ENCODE measurements around the gene THSD4.

THSD4 gene

DNA sequence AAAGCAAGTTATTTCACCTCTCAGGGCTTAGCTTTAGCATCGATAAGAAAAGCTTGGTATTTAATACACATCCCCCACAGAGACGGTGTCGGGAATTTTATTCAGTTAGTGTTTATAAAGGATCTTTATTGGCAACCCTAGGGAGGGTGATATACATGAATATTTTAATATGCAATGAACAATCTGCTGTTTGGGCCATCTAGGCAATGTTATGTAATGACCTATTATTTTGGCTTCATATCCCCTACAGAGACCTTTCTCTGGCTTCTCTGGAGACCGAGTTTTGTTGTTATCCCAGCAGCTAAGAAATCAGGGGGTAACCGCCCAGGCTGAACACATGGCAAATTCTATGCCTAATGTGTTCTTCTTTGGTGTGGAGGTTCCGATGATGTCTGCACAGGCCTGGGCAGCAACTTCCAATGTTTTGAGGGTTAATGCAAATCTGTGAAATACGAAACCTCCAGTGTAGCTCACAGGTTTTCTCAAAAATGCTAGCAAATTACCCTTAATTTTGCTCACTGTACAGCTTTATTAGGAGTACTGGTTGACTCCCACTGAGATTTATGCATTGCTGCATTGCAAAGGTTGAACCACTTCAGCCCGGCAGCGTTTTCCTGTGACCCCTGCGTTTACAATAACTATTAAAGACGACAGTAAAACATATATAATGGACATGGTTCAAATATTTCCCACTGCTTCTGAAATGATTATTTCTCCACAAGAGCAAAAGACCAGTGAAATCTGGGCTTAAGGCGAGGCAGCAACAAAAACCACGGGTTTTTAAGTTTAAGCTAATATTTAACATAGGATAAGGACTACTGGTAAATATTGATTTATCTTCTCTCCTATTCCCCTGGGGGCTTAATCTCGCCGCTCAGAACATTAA lies 396.8 kb downstream of the THSD4 start:
- DNase-seq = no peak

DNA sequence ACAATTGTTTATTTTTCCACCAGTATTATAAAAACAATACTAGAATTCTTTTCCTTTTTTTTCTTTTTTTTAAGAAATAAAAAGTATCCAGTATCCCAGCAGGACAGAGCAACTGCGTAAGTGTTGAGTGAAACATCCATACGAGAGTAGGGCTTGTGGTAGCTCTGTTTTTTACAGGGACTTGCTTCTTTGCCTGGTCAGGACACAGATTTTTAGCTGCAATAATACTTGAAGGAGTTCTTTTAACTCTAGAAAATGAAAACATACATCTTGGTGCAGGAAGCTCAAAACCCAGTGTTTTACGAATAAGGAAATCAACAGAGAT lies 397.4 kb downstream of the THSD4 start:
- DNase-seq = no peak

DNA sequence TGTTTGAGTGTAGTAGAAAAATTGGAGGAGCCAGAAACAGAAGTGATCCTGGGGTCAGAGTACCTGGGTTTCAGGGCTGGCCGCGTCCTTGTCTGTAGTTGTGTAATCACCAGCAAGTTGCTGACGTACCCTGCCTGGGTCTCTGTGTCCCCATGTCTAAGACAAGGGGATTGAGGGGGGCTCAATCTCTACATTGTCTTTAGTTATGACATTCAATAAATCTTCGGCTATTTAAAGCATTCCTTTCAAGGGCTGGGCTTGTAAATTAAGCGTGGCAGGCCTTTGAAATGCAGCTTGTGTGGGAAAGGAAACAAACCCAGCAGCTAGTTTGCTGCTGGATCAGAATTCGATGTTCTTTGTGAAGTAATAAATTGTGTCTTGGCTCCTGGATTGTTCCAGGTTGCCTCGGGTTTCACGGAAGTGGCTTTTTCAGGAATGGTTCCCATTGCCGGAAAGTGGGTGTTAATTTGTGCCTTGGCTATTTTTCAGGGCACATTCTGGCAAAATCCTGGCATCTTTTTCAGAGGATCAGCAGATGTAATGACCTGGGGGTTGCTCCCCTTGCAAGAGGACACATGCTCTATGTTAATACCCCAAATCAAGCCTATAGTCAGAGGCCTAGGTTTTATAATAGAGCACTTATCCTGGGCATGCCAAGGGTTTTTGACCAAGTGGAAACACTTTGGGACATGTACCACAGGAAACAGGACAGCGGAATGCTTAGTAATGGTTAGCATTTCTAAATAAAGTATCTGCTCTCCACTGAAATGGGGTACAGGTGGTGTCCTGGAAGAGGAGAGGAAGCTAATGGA lies 400.3 kb downstream of the THSD4 start:
- no peak for DNase-seq

DNA sequence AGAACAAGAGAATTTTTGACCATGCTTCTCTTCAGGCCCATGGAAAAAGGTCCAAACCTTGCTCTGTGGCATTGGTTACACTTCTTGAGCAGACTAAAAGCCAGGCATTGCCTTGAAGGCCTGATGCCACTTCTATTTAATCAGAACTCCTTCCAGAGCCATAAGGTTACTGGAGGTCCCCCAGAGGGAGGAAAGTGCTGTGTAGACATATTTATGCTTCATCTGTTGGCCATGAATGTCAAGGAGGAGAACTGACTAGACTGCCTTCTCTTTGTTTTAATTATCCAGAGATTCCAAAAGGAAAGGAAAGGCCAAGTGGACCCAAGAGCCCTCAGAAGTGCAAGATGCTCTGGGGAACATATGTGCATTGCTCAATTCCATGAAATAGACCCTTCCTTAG lies 402.5 kb downstream of the THSD4 start:
- DNase-seq = no peak

DNA sequence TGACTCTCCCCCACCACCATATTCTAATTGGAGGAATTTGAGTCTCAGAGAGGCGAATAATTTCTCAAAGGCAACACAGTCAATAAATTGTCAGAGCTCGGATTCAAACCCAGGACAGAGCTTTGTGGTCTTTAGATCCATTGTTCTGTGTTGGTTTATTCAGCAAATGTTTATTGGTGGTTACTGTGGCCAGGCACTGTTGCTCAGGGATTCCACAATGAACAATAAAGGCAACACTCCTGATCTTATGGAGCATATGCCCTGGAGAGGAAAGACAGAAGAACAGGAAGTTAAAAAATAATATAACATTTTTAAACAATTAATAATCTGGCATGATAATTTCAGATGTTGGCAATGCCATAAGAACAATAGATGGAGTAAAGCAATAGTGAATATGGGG lies 403.4 kb downstream of the THSD4 start:
- DNase-seq = no peak

DNA sequence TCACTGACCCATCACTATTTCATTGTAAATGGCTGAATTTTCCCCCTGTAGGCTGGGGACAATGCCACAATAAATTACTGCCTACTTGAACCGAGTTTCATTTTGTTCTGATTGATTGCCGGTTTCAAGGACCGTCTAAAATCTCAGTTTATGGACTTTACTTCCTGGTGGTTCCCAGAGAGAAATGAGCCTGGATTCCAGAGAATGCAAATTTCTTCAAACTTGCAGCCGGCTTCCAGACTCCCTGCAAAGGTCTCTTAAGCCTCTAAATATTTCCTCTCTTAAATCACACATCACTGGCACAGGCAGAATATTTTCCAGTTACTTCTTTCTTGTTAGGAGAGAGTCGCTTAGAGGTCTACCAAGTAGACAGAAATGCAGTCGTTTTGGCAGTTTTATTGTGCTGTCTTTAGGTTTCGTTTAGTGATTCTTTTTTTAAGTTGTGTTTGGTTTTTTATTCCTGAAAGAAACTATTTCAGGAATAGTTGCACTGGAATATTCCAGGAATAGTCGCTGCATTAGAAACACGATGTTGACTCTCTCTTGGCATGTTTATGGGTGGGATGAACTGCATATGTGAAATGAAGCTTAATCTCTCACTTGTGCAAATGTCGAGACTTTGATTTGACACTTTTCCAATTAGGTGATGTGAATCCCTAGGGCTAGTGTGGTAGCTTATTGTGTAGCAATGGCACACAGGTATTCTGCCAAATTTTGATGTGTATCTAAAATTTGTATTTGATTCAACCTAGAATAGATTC lies 411.0 kb downstream of the THSD4 start:
- DNase-seq = no peak

DNA sequence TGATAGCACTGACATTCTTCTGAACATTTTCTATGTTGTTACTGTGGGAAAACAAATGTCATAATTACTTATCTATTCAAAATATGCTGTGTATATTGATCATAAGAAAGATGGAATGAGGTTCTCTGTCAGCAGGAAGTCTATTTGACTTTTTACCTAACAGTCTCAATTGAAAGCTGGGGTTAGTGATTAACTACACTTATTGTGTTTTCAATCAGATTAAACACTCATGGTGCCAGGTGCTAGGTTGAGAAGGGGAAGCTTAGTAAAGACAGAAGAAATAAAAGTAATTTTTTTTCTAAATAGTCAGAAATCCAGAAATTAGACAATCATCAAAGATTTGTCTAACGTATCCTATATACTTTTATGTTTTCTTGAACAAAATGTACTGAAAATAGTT lies 414.1 kb downstream of the THSD4 start:
- no peak for DNase-seq

DNA sequence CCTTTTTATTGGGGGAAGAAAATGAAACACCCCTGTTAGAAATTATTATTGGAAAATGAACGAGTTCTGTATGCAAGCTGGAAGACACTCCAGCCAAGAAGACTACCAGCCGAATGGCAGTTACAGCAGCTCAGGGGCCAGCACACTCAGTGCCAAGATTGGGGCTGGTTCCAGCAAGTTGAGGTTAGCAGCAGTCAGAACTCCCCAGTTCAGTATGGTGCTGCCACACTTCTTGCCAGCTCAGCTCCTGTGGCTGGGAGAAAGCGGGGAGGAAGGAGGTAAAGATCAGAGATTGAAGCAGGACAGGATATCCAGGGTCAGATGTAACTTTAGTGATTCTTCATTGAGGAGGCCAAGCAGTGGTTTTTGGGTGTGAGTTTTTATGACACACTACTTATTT lies 414.8 kb downstream of the THSD4 start:
- DNase-seq = no peak

DNA sequence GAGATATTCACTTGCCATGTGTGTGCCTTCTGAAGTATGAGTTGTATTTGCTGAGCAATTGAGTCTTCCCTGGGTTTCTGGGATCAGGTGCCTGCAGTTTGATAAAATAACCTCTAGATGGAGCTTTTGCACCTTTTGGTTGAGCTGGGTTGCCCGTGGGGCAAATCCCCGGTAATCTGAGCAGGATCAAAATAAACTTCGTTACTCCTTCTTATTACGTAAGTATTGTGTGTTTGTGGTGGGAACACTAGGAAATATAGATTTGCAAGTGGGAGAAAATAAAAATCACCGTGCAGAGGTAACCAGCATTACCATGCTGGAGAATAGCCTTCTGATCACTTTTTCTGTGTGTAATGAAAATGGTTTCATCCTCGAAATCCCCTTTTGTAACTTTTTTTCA lies 417.7 kb downstream of the THSD4 start:
- peak; percentile 16 for DNase-seq

DNA sequence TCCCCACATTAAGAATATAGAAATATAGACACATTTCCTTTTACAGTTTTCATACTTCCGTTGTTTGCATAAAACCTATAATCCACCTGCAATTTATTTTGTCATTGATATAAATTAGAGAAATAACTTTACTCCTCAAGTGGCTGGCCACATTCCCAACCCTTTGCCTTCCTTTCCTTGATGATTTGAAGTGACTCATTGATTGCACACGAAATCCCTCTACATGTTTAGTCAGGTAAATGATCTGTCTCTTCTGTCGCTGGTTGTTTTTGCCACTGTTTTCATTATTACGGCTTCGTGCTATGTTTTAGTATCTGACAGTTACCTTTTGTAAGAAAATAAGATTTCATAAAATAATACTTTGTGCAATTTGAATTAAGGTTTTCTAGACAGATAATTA lies 422.9 kb downstream of the THSD4 start:
- DNase-seq = no peak

DNA sequence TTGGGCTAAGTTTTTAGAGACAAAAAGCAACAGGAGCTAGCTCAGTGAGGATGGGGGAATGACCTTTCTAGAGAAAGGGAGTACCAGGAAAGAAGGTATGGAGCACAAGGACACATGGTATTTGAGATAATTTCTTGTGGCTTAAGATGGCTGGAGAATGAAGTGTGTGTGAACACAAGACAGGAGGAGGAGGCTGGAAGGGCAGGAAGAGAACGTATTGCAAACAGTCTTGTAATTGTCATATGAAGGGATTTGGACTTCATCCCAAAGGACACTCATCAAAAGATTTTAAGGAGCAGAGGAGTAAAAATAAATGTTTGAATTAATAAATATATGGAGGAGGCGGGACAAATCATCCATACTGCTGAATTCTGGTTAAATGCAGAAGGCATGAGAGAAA lies 426.5 kb downstream of the THSD4 start:
- no peak for DNase-seq

DNA sequence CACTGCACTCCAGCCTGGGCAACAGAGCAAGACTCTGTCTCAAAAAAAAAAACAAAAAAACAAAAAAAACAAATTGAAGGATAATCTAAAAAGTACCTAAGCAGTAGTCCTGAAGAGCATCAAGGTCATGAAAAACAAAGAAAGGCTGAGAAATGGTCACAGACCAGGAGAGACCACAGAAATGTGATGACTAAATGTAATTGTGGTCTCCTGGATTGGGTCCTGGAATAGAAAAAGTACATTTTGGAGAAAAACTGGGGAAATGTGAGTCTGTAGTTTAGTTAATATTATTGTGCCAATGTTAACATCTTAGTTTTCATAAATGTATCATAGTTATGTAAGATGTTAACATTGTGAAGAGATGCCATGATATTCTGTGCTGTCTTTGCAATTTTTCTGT lies 427.6 kb downstream of the THSD4 start:
- no peak for DNase-seq

DNA sequence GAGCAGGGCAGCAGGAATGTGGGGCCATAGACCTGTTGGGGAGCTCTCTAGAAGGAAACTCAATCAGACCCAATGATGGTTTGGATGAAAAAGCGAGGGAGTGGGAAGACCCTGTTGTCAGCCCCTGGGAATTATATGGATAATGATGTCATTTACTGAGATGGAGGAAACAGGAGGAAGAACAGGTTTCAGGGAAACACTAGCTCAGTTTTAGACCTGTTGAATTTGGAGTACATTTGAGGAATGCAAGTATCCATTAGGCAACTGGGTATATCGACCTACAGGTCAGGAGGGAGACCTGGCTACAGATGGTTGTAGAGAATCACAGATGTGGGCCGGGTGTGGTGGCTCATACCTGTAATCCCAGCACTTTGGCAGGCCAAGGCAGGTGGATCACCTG lies 428.1 kb downstream of the THSD4 start:
- DNase-seq = no peak

DNA sequence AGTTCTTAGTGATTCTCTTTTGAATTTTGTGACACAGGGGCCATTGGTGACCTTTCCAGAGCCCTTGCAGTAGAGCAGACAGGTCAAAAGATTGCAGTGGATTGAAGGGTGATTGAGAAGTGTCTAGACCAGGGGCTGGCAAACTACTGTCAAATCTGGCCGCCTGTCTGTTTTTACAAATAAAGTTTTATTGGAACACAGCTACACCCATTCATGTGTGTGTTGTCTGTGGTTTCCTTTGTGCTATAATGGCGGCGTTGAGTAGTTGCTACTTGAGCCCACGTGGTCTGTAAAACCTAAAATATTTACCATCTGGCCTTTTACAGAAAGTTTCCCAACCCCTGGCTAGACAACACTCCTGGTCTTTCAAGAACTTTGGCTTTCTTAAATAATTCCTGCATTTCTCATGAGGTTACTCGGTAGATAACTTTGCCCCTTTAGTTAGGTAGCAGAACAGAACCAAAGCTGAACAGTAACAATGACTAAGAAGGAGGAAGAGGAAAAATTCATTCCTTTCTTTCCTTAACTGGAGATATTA lies 430.0 kb downstream of the THSD4 start:
- DNase-seq = no peak

DNA sequence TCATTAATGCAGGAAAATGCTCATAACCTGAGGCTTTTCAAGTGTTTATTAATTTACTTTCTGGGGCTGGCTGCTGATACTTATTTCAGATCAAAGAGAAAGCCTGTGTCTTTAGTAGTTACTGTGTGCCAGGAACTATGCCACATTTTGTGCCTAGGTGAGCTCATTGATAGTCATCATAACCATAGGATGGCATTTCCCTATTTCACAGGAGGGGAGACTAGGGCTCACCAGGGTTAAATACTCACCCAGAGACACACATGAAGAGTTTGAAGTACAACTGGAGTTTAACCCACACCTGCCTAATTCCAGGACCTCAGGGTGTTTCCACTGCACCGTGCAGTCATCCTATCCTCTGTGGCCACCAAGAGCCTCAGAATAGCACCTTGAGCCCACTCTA lies 430.7 kb downstream of the THSD4 start:
- no peak for DNase-seq

DNA sequence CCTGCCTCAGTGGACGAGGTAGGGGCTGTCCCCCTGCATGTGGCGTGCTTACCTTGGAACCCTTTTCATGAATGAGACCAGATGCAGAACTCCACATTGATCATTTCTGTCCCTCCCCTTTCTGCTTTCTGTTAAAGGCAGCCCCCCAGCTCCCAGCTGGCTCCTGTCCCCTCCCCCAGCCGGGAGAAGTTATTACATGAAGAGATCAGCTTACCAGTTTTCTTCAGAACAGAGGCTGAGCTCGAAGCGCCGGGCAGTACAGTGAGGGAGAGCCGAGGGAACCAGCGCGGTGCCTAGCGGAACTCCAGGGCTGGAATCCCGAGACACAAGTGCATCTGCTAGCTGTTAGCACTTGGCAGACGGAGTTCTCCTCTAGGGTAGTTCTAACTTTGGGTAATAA lies 431.7 kb downstream of the THSD4 start:
- DNase-seq = no peak

DNA sequence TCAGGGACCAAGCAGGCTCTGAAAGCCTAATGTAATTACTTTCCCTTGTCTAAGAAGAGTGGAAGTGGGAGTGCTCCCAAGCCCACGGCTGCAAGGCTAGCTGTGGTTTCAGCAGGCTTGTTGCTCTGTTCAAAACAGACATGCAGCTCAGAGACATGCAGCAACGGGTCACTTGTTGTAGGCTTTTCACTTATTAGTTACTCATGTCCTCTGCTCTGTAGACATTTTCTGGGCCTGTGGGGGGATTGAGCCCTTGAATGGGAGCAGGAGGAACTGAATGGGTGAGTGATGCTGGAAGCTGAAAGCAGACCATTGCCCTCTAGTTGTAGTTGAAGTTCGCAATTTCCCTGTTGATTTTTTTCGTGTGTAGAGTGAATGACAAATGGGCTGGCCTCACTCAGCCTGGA lies 433.1 kb downstream of the THSD4 start:
- DNase-seq = no peak

DNA sequence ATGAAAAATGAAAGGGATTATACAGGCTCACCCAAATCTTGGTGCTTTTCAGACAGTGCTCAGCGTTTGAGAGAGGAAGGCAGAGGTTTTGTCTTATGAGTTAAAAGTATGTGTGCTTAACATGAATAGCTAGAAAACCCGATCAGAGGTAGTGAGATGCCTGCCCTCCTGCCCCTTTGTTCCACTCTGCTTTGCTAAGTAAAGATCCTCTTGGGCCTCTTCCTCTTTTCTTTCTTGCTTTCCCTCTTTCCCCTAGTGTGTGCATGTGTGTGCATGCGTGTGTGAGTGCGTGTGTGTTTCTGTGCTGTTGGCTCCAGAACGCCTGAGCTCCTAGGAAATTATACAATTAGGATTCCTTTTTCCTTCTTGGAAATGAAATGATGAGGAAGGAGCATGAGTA lies 433.8 kb downstream of the THSD4 start:
- peak; percentile 45 for DNase-seq

DNA sequence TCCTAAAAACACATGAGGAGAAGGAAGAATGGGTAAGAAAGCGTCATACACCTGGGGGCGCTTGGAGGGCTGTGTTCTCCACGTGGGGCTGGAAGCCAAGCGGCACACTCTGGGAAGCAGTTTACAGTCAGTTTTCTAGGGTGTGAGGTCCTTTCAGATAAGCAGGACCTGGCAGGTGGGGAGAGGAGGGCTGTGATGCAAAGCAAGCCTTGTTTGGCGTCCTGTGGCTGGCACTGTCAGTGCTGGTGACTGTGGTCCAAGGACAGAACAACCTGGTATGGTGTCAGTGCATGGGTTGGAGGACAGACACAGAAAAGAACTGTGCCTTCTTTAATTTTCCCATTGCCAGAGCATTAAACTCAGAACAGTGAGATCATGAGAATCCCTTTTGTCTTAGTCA lies 434.4 kb downstream of the THSD4 start:
- no peak for DNase-seq

DNA sequence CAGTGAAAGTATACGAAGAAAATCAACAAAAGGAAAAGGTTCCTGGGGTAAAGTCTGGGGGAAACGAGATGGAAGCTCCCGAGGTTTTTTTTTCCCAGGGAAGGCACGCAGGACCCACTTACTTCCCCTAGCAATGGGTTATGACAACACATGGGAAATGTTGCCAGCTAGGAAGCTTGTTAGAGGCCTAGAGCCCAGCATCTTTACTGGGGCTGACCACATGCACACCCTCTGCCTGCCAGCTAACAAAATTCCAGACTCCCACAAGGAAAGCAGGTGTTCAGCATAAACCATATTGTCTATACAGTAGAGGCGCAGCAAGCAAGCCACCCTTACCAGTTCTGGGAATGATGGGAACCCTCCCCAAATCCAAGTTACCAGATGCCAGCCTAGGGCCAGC lies 436.3 kb downstream of the THSD4 start:
- no peak for DNase-seq

DNA sequence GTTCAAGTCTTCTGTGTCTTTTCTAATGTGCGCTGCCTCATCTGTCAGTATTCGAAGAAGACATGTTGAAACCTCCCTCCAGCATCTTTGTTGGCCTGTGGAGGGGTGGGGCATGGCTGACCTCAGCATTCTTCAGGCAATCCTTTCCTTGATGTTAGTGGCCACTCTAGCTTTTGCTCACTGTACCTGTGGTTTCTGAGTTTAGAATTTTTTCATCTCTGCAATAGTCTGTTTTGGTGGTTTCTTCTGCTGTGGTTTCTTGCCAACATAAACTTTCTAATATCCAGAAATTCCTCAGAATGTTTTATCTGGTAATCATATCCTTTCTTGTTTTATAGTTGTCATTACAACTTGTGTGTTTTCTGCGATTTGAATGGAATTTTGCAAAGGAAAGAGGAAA lies 443.8 kb downstream of the THSD4 start:
- no peak for DNase-seq

DNA sequence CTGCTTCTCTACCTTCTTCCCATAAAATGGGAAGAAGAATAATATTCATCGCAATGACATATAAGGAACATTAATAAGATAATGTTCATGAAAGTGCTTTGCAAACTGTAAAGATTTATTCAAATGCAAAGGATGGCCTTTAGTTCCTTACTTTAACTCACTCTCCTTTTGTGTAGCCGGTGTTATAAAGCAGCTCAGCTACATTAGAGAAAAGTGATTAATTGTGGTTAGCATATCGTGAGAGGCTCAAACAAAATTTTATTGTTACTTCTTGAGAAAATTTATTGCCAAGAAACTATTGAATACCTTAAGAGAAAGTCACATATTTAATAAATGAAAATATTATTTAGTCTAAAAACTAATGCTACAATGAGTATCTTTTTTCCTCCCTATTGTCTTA lies 444.3 kb downstream of the THSD4 start:
- DNase-seq = no peak

DNA sequence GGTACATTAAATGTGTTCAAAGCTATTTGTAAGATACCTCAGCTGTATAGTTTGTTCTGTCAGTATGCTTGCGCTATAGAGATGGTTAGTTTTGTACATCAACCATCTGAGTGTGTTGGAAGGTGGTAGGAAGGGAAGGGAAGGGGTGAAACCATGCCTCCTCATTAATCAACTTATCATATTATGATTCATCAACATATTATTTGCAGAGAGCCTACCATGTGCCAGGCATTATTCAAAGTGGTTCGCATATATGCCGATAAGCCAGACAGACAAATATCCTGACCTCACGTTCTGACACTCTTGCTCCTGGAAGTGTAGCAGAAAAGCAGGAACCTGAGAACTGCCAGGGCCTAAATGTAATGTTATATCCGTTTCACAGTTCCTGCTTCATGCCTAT lies 447.0 kb downstream of the THSD4 start:
- DNase-seq = no peak

DNA sequence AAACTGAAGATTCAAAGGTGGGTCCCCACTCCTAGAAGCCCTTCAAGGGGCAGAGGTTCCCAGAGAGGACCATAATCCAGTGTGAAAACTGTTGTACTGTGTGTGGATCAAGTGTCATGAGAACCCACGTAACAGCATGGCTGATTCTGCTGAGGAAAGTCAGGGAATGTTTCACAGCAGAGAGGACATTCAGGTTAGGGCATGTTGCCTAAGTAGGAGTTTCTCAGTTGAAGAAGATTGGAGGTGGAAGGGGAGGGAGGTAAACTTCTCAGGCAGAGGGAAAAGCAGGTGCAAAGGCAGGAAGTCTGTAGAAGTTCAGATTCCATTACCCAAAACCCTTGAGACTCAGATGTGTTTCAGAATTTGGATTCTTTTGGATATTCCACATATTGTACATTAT lies 448.9 kb downstream of the THSD4 start:
- no peak for DNase-seq
